ENCODE results near the gene ZBTB21. TPM values are rescaled to one million over a fixed set of nuclear protein-coding genes. Genes with fewer than 3 reads are reported as not detected.

The ZBTB21 gene
- polyA plus RNA-seq, 2 of the 4 experiments (the other 2 are of a cell fraction) = 5.4 to 13.1 TPM

GRCh38 chr21:41966872-41967621 is 43.1 kb downstream of the ZBTB21 start (continued):
- TF ChIP-seq BCL3 (IDR thresholded peaks at IDR 0.05) (no peak), CBX2 (IDR thresholded peaks at IDR 0.05; ENCODE audit: borderline replicate concordance, low read depth) (no peak), HOXA7 (CRISPR knock-in tag; IDR thresholded peaks at IDR 0.05) (no peak)

GRCh38 chr21:41966041-41966833 is 43.9 kb downstream of the ZBTB21 start:
- WGBS (ENCODE audit: missing lambda C conversion rate) = 35% methylated on average over 10 of the region's 11 CpGs
- ChIA-PET POLR2A (no interaction called here), CTCF (interaction anchor here (0.9 to 1.5 kb wide), 3 partner anchors 9 to 151 kb away, joined by 4 to 5 read pairs (median 4); no protein-coding TSS in a partner anchor)
- Histone ChIP-seq H3K4me2 (peak overlapping the region; percentile 41; the same call in 1 of the 3 replicates), H3K9me3 (no peaks in the 10 kb centered on the region), H3K4me3 (no peak overlapping the region), H3K4me1 (peaks cover 14% of the 10 kb centered on the region; the same call in 2 of the 3 replicates), H3K27ac (no peak overlapping the region)
- ATAC-seq (peak in 1 of 2 experiments; percentile 57; a peak in 3 of 6 replicates), FAIRE-seq (no peak), DNase-seq (ENCODE audit: low read depth in 1 of 2, low spot score in 1 of 2) (peak in 1 of 2 experiments; percentile 22)
- no peak for TF ChIP-seq NFE2L2 (conservative IDR thresholded peaks at IDR 0.05; ENCODE audit: low read length)
- no peak for TF ChIP-seq RCOR1 (IDR thresholded peaks at IDR 0.05; ENCODE audit: low read depth, low read length)
- TF ChIP-seq RAD21 (conservative IDR thresholded peaks at IDR 0.05 in 1 of 2, IDR thresholded peaks at IDR 0.05 in 1 of 2) = peak in 1 of 2 experiments; percentile 13; a peak in 1 of 5 replicates
- TF ChIP-seq TFCP2L1 (CRISPR knock-in tag; IDR thresholded peaks at IDR 0.05) = no peak
- peak; percentile 65; the same call in 1 of the 2 replicates for TF ChIP-seq GATA3 (IDR thresholded peaks at IDR 0.05; ENCODE audit: borderline replicate concordance)
- no peak for TF ChIP-seq USF2 (IDR thresholded peaks at IDR 0.05)
- TF ChIP-seq REST (IDR thresholded peaks at IDR 0.05) = no peak

- POLR2A ChIA-PET = no interaction called here
- DNase-seq (ENCODE audit: low read depth in 1 of 2, low spot score in 1 of 2) = no peak
- whole genome bisulfite sequencing (ENCODE audit: missing lambda C conversion rate) = 74% methylated on average over 10 of the region's 10 CpGs
- no peak overlapping the region for H3K4me3 ChIP-seq
- no peak for TF ChIP-seq KDM1A (IDR thresholded peaks at IDR 0.05; ENCODE audit: low read depth)
- no peak for TF ChIP-seq GATA3 (IDR thresholded peaks at IDR 0.05; ENCODE audit: borderline replicate concordance)
- no peak for TF ChIP-seq MAZ (IDR thresholded peaks at IDR 0.05; ENCODE audit: borderline replicate concordance, low read depth, low read length)
- CTCF ChIA-PET = no interaction called here
- FAIRE-seq = no peak
- no peaks in the 10 kb centered on the region for H3K9me3 ChIP-seq
- no peak overlapping the region for H3K27ac ChIP-seq
- H3K4me1 ChIP-seq = peaks cover 14% of the 10 kb centered on the region; the same call in 2 of the 3 replicates
- no peak for ATAC-seq
- peak overlapping the region; percentile 41; the same call in 1 of the 3 replicates for H3K4me2 ChIP-seq
Observed at GRCh38 chr21:41965461-41966013, 44.6 kb downstream of the ZBTB21 start.

Measured in A549 (cell line).